Prostate gland (tissue), 2 donors: Measurements from ENCODE around the gene RAB3C. TPM values are rescaled to one million over a fixed set of nuclear protein-coding genes. Genes with fewer than 3 reads are reported as not detected.

ENCODE experiments used
- DNase-seq: peaks from one replicate; pipeline ENCODE4 v3.0.0-alpha.2; 2019; ENCODE audit warnings: low spot score
- H3K27ac ChIP-seq, 2 donors: fragments of 200-600 bp; sonication (generic); 2 replicates each; pipeline ENCODE4 v1.5.1; 2017 to 2019
- H3K27me3 ChIP-seq: fragments of 200-600 bp; sonication (generic); replicated peaks from 2 replicates; pipeline ENCODE4 v1.5.1; 2019; ENCODE audit not compliant: insufficient read depth
- H3K36me3 ChIP-seq, 2 donors: fragments of 200-600 bp; sonication (generic); 1 replicate in 1 of 2; 2 replicates in 1 of 2; pipeline versions ENCODE4 v1.5.1 to v1.8.1; 2017 to 2019
- H3K4me1 ChIP-seq: fragments of 200-600 bp; sonication (generic); replicated peaks from 2 replicates; pipeline ENCODE4 v1.5.1; 2019
- H3K4me3 ChIP-seq, 2 donors: fragments of 200-600 bp; sonication (generic); 2 replicates each; pipeline ENCODE4 v1.5.1; 2017 to 2019
- H3K9me3 ChIP-seq: fragments of 200-600 bp; sonication (generic); 2 replicates; pipeline ENCODE4 v1.5.1; 2017
- POLR2A ChIP-seq: fragments of 450-650 bp; IDR thresholded peaks from one replicate; pipeline ENCODE4 v1.6.1; 2016; ENCODE audit warnings: antibody characterized with exemption, mild to moderate bottlenecking
- POLR2AphosphoS5 ChIP-seq: sonication (generic); formaldehyde crosslinking; IDR thresholded peaks from one replicate; pipeline ENCODE4 v1.6.1; 2017; ENCODE audit warnings: antibody characterized with exemption
- WGBS: methylation state at CpG from one replicate; pipeline ENCODE4 v1.1.5; 2018; 5-methylcytosine and 5-hydroxymethylcytosine counted together
- intact Hi-C: fragments of 100-400 bp; cut with DNase I; formaldehyde crosslinking; loops from one replicate; pipeline ENCODE4 v1.14.2; 2022
- total RNA-seq, 2 donors: library from RNA; depleted of rRNA; stranded (reverse); fragments of >200 nt; gene quantifications; one replicate each; pipeline ENCODE4 v1.1.0, GENCODE V29; 2016
- TF ChIP-seq, protein P1 (sequence below), 4 experiments: fragments of 200-600 bp in 2 of 4; fragments of 450-650 bp in 2 of 4; sonication (generic) in 2 of 4; IDR thresholded peaks; 1 replicate in 3 of 4; 2 replicates in 1 of 4; pipeline ENCODE4 v1.5.1; 2016 to 2019; ENCODE audit warnings: antibody characterized with exemption in 4 of 4, mild to moderate bottlenecking in 2 of 4, moderate library complexity in 2 of 4

The RAB3C gene
- total RNA-seq, 2 donors from 2014 or later = 0.45 TPM; not detected in 1

DNA sequence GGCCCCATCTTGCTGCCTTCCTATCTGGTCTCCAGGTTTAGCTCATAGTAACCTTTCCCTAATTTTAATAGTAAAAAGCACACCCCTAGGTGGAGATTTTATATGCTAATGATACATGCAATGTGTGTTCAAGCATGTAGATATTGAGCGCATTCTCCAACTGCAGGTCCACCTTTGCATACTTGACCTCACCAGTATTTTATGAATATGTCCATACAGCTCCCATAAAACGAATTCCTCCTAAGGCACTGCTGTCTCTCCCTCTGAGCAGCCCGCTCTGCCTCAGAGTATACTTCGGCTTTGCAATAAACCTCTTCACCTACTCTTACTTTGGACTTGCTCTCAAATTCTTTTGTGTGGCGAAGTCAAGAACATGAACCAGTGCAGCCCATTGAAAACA is 153.3 kb downstream of the RAB3C start:
- Histone ChIP-seq H3K9me3 (no peaks in the 10 kb centered on the region), H3K4me1 (no peaks in the 10 kb centered on the region), H3K4me3 (no peak overlapping the region), H3K27me3 (no peaks in the 10 kb centered on the region), H3K36me3 (no peaks in the 10 kb centered on the region), H3K27ac (no peak overlapping the region)
- TF ChIP-seq POLR2A = no peak
- intact Hi-C loops = no loop called here
- DNase-seq = no peak
- WGBS = 88% methylated on average over 5 of the region's 5 CpGs

DNA sequence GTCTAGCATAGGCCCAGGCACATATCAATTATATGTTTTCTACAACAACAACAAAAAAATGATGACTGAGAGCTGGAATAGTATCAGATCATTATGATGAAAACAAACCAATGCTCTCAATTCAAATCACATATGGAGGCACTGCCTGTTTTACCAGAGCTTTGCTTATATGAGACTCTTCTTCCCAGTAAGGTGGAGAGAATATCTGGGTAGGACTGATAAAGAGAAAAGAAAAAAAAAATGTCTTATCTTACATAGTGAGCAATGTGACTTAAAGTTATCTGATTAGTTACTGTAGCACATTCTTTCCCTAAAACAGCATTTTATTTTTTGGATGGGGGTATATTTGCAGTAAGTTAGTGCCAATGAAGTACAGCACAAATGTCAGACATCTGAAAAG is 154.8 kb downstream of the RAB3C start:
- no peak for TF ChIP-seq POLR2A
- TF ChIP-seq POLR2AphosphoS5 = no peak
- TF ChIP-seq, protein P1, sequence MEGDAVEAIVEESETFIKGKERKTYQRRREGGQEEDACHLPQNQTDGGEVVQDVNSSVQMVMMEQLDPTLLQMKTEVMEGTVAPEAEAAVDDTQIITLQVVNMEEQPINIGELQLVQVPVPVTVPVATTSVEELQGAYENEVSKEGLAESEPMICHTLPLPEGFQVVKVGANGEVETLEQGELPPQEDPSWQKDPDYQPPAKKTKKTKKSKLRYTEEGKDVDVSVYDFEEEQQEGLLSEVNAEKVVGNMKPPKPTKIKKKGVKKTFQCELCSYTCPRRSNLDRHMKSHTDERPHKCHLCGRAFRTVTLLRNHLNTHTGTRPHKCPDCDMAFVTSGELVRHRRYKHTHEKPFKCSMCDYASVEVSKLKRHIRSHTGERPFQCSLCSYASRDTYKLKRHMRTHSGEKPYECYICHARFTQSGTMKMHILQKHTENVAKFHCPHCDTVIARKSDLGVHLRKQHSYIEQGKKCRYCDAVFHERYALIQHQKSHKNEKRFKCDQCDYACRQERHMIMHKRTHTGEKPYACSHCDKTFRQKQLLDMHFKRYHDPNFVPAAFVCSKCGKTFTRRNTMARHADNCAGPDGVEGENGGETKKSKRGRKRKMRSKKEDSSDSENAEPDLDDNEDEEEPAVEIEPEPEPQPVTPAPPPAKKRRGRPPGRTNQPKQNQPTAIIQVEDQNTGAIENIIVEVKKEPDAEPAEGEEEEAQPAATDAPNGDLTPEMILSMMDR (IDR thresholded peaks at IDR 0.05) = no peak
- Histone ChIP-seq H3K27me3 (no peaks in the 10 kb centered on the region), H3K36me3 (no peaks in the 10 kb centered on the region), H3K9me3 (no peaks in the 10 kb centered on the region), H3K4me3 (no peak overlapping the region), H3K27ac (no peak overlapping the region), H3K4me1 (no peaks in the 10 kb centered on the region)
- no peak for DNase-seq
- intact Hi-C loops = no loop called here

DNA sequence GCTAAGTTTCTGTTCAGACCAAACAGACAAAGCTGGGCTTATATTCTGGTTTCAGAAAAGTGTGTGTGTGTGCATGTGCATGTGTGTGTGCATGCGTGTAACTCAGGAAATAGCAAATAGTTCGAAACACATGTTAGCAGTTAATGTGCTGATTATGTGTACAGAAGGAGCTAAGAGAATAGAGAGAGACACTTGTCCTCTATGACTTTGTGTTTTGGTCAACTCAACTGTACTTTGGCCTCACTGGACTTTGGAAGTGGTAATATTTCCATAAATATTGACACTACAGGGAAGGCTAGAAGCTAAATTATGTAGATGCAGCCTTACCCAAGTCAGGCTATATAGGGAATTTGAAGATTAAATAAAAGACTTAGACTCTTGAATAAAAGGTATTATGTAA is 155.5 kb downstream of the RAB3C start:
- no peaks in the 10 kb centered on the region for H3K4me1 ChIP-seq
- WGBS = 64% methylated on average over 2 of the region's 2 CpGs
- no peak overlapping the region for H3K4me3 ChIP-seq
- H3K36me3 ChIP-seq = no peaks in the 10 kb centered on the region
- H3K27me3 ChIP-seq = no peaks in the 10 kb centered on the region
- H3K9me3 ChIP-seq = no peaks in the 10 kb centered on the region
- no peak for DNase-seq
- no peak for TF ChIP-seq POLR2AphosphoS5
- TF ChIP-seq POLR2A = no peak
- TF ChIP-seq, protein P1 (IDR thresholded peaks at IDR 0.05) = no peak
- intact Hi-C loops = no loop called here
- no peak overlapping the region for H3K27ac ChIP-seq

DNA sequence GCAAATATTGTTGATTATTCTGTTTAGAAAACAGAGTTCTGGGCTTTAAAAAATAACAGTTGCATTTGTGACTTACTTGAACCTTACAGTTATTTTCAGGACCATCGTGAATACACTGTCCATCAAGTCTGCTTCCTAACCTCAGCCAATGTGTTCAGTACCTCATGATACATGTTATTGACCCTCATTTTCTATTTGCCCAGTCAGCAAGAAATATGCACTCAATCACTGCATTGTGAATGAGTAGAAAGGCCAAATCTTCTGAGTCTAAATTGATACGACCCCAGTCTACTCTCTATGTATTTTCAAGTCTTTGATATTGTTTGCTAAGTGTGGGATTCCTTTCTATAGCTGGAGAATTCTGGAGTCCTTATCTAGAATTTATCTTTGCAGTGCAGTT is 156.2 kb downstream of the RAB3C start:
- intact Hi-C loops = no loop called here
- no peaks in the 10 kb centered on the region for H3K27me3 ChIP-seq
- no peak for TF ChIP-seq POLR2AphosphoS5
- TF ChIP-seq, protein P1 (IDR thresholded peaks at IDR 0.05) = no peak
- no peak for TF ChIP-seq POLR2A
- H3K36me3 ChIP-seq = no peaks in the 10 kb centered on the region
- no peak overlapping the region for H3K4me3 ChIP-seq
- DNase-seq = no peak
- no peak overlapping the region for H3K27ac ChIP-seq
- 67% methylated on average over 2 of the region's 2 CpGs for WGBS
- no peaks in the 10 kb centered on the region for H3K4me1 ChIP-seq
- H3K9me3 ChIP-seq = no peaks in the 10 kb centered on the region

DNA sequence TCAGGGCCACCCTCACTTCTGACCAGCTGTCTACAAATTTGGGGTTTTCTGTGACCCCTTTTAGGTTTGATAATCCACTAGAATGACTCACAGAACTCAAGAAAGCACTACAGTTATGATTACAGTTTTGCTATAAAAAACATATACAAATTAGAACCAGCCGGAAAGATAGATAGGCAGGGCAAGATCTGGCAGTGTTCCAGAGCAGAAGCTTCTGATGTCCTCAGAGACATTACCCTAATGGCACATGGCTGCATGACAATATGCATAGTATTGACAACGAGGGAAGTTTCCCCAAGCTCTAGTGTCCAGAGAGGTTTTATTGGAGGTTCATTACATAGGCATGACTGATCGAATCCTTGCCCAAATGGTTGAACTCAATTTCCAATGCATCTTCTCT is 158.1 kb downstream of the RAB3C start:
- H3K27me3 ChIP-seq = no peaks in the 10 kb centered on the region
- H3K36me3 ChIP-seq = no peaks in the 10 kb centered on the region
- TF ChIP-seq, protein P1 (IDR thresholded peaks at IDR 0.05) = no peak
- TF ChIP-seq POLR2AphosphoS5 = no peak
- TF ChIP-seq POLR2A = no peak
- 90% methylated on average over 3 of the region's 3 CpGs for WGBS
- DNase-seq = no peak
- no peak overlapping the region for H3K27ac ChIP-seq
- no peaks in the 10 kb centered on the region for H3K9me3 ChIP-seq
- H3K4me3 ChIP-seq = no peak overlapping the region
- intact Hi-C loops = no loop called here
- H3K4me1 ChIP-seq = no peaks in the 10 kb centered on the region

DNA sequence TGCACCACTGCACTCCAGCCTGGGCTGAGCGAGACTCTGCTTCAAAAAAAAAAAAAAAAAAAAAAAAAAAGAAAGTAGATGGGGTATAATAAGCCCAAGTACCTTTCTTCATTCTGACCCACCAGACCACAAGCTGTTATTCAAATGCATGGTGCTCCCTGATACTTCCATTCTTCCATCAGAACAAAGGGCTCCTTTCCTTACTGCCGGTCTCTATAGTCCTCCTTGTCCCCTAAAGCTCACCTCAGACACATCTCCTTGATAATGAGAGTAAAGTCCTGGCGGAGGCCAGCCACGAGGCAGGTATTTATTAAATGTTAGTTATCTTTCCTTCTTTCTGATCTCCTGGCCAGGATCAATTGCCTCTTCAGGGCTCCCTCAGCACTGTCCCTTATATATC is 162.5 kb downstream of the RAB3C start:
- intact Hi-C loops = no loop called here
- Histone ChIP-seq H3K4me3 (no peak overlapping the region), H3K36me3 (no peaks in the 10 kb centered on the region), H3K27me3 (no peaks in the 10 kb centered on the region), H3K9me3 (no peaks in the 10 kb centered on the region), H3K4me1 (no peaks in the 10 kb centered on the region), H3K27ac (no peak overlapping the region)
- DNase-seq = no peak
- 80% methylated on average over 4 of the region's 4 CpGs for WGBS
- TF ChIP-seq, protein P1 (IDR thresholded peaks at IDR 0.05) = no peak
- TF ChIP-seq POLR2A (no peak), POLR2AphosphoS5 (no peak)
